GM23338 (cell line): ENCODE results near the gene TCP11. TPM values are rescaled to one million over a fixed set of nuclear protein-coding genes. Genes with fewer than 3 reads are reported as not detected.
A peak's percentile ranks its signal among the peaks of the same experiment; 100 is the strongest.

Experiments used
- ATAC-seq: fragments of 200-7000 bp; cut with Tn5 transposase; 3 replicates; pipeline ENCODE4 v1.9.1; 2020
- DNase-seq: peaks from one replicate; pipeline ENCODE4 v3.0.0-alpha.2; 2015; ENCODE audit warnings: low spot score
- H2AFZ ChIP-seq: fragments of 200-600 bp; sonication (generic); 2 replicates; pipeline ENCODE4 v1.8.0; 2016; ENCODE audit warnings: antibody characterized with exemption, mild to moderate bottlenecking, moderate library complexity
- H3F3A ChIP-seq: fragments of 200-600 bp; sonication (generic); replicated peaks from 2 replicates; pipeline ENCODE4 v1.8.0; 2017; ENCODE audit warnings: antibody characterized with exemption, mixed run types, low read depth
- H3K27ac ChIP-seq: fragments of 200-600 bp; sonication (generic); 2 replicates; pipeline ENCODE4 v1.6.1; 2016; ENCODE audit warnings: low read depth
- H3K27me3 ChIP-seq: fragments of 200-600 bp; sonication (generic); 2 replicates; pipeline ENCODE4 v1.8.0; 2016; ENCODE audit warnings: mild to moderate bottlenecking, mixed run types, moderate library complexity; ENCODE audit not compliant: insufficient read depth
- H3K36me3 ChIP-seq: fragments of 200-600 bp; sonication (generic); 2 replicates; pipeline ENCODE4 v1.8.0; 2016; ENCODE audit warnings: mild to moderate bottlenecking; ENCODE audit not compliant: insufficient read depth
- H3K4me1 ChIP-seq: fragments of 200-600 bp; sonication (generic); 2 replicates; pipeline ENCODE4 v1.8.0; 2016; ENCODE audit warnings: mild to moderate bottlenecking, moderate library complexity; ENCODE audit not compliant: insufficient read depth
- H3K4me2 ChIP-seq: fragments of 200-600 bp; sonication (generic); 2 replicates; pipeline ENCODE4 v1.7.1; 2017; ENCODE audit warnings: mixed run types
- H3K4me3 ChIP-seq: fragments of 200-600 bp; sonication (generic); 2 replicates; pipeline ENCODE4 v1.6.1; 2016; ENCODE audit warnings: mixed run types
- H3K79me2 ChIP-seq: fragments of 200-600 bp; sonication (generic); replicated peaks from 2 replicates; pipeline ENCODE4 v1.8.0; 2017; ENCODE audit warnings: mild to moderate bottlenecking; ENCODE audit not compliant: insufficient read depth
- H3K9me2 ChIP-seq: fragments of 200-600 bp; sonication (generic); 2 replicates; pipeline ENCODE4 v1.8.0; 2017; ENCODE audit not compliant: insufficient read depth
- H4K20me1 ChIP-seq: fragments of 200-600 bp; sonication (generic); replicated peaks from 2 replicates; pipeline ENCODE4 v1.8.0; 2017; ENCODE audit warnings: mild to moderate bottlenecking; ENCODE audit not compliant: insufficient read depth
- H3K27ac Mint-ChIP-seq: 2 replicates; pipeline ENCODE4 v1.8.0; 2020; ENCODE audit warnings: inconsistent platforms, mild to moderate bottlenecking, moderate library complexity, mixed read lengths
- H3K27me3 Mint-ChIP-seq: 3 replicates; pipeline ENCODE4 v1.8.0; 2022; ENCODE audit warnings: low read depth, mild to moderate bottlenecking, moderate library complexity, mixed read lengths, inconsistent platforms; ENCODE audit not compliant: insufficient read depth, poor library complexity
- H3K36me3 Mint-ChIP-seq: 3 replicates; pipeline ENCODE4 v1.8.0; 2021; ENCODE audit warnings: low read depth, mild to moderate bottlenecking, inconsistent platforms, moderate library complexity, mixed read lengths
- H3K4me1 Mint-ChIP-seq: 3 replicates; pipeline ENCODE4 v1.8.0; 2020; ENCODE audit warnings: mild to moderate bottlenecking, inconsistent platforms, mixed read lengths
- H3K4me3 Mint-ChIP-seq: 3 replicates; pipeline ENCODE4 v1.8.0; 2021; ENCODE audit warnings: moderate library complexity, mild to moderate bottlenecking, inconsistent platforms, mixed read lengths
- H3K9me3 Mint-ChIP-seq: 3 replicates; pipeline ENCODE4 v1.8.0; 2020; ENCODE audit warnings: moderate library complexity, mild to moderate bottlenecking, inconsistent platforms, mixed read lengths
- CTCF ChIP-seq, 2 experiments: fragments of 200-600 bp in 1 of 2; sonication (generic) in 1 of 2; conservative IDR thresholded peaks; 2 replicates each; pipeline versions ENCODE4 v1.5.1 to v1.6.1; 2016 to 2017; ENCODE audit warnings: antibody characterized with exemption in 2 of 2, low read depth in 2 of 2, mild to moderate bottlenecking in 2 of 2, moderate library complexity in 1 of 2
- ETS1 ChIP-seq: IDR thresholded peaks from 2 replicates; pipeline ENCODE4 v1.6.1; 2016; ENCODE audit warnings: antibody characterized with exemption
- JUNB ChIP-seq: IDR thresholded peaks from one replicate; pipeline ENCODE4 v1.6.1; 2016; ENCODE audit warnings: antibody characterized with exemption; ENCODE audit not compliant: unreplicated experiment
- NANOG ChIP-seq: IDR thresholded peaks from 2 replicates; pipeline ENCODE4 v1.6.1; 2016; ENCODE audit warnings: antibody characterized with exemption, borderline replicate concordance
- ZNF462 ChIP-seq: fragments of 250-450 bp; sonication (Bioruptor Pico); IDR thresholded peaks from 2 replicates; pipeline ENCODE4 v1.5.0; 2020; ENCODE audit warnings: mild to moderate bottlenecking, moderate library complexity
- polyA plus RNA-seq: library from polyadenylated mRNA; unstranded; fragments of >200 nt; fragmentation: Nextera tagmentation; extraction: Ambion mirVana; gene quantifications from 2 replicates; pipeline ENCODE4 v1.2.1, GENCODE V29; 2016
- total RNA-seq: library from RNA; depleted of rRNA; stranded (reverse); fragments of >200 nt; shearing (Covaris generic); gene quantifications from 2 replicates; pipeline ENCODE4 v1.2.3, GENCODE V29; 2014

TCP11 gene
- total and polyA plus RNA-seq, 2 experiments from 2014 or later: not detected

- no peak for TF ChIP-seq ZNF462 (CRISPR knock-in tag)
- no peak for TF ChIP-seq CTCF (conservative IDR thresholded peaks at IDR 0.05; ENCODE audit: low read depth in 2 of 2)
- no peak for TF ChIP-seq NANOG
Measured at GRCh38 chr6:35086636-35087360, 54.3 kb downstream of the TCP11 start (continued).

- Histone ChIP-seq H3K79me2 (no peaks in the 10 kb centered on the region), H3K27me3 (no peaks in the 10 kb centered on the region), H3K9me2 (no peaks in the 10 kb centered on the region), H3K4me1 (no peaks in the 10 kb centered on the region), H4K20me1 (no peaks in the 10 kb centered on the region), H3K27ac (no peak overlapping the region), H3K36me3 (peaks cover 3% of the 10 kb centered on the region; the same call in 1 of the 2 replicates), H3F3A (no peaks in the 10 kb centered on the region; the same call in 1 of the 2 replicates), H3K4me2 (no peak overlapping the region), H2AFZ (no peak overlapping the region), H3K4me3 (no peak overlapping the region)
- ATAC-seq (no peak), DNase-seq (no peak)
- H3K4me1 Mint-ChIP-seq: peaks cover 25% of the 10 kb centered on the region
- peak overlapping the region; percentile 82 for H3K27ac Mint-ChIP-seq
- H3K9me3 Mint-ChIP-seq: no peaks in the 10 kb centered on the region
- no peak overlapping the region for H3K4me3 Mint-ChIP-seq
- H3K36me3 Mint-ChIP-seq: peaks cover 41% of the 10 kb centered on the region
- peaks cover 13% of the 10 kb centered on the region for H3K27me3 Mint-ChIP-seq
- TF ChIP-seq JUNB (no peak), ZNF462 (CRISPR knock-in tag) (no peak), ETS1 (no peak)
Measured at GRCh38 chr6:35086282-35086632, 54.9 kb downstream of the TCP11 start.
